ENCODE measurements around the gene IPO13.

The IPO13 gene

GRCh38 chr1:44012404-44012803 lies 65.7 kb downstream of the IPO13 start:
- DNase-seq (ENCODE audit: low read depth in 2 of 2): no peak

GRCh38 chr1:44012941-44013609 lies 66.3 kb downstream of the IPO13 start:
- DNase-seq (ENCODE audit: low read depth in 2 of 2): no peak

GRCh38 chr1:44013949-44014348 lies 67.2 kb downstream of the IPO13 start:
- DNase-seq (ENCODE audit: low read depth in 2 of 2): no peak

GRCh38 chr1:44014365-44015104 lies 67.8 kb downstream of the IPO13 start:
- no peak for DNase-seq (ENCODE audit: low read depth in 2 of 2)

- DNase-seq (ENCODE audit: low read depth in 2 of 2): no peak
Observed at GRCh38 chr1:44015206-44015605, 68.5 kb downstream of the IPO13 start.

- DNase-seq (ENCODE audit: low read depth in 2 of 2): no peak
Observed at GRCh38 chr1:44016041-44016889, 69.5 kb downstream of the IPO13 start.

GRCh38 chr1:44016890-44017400 lies 70.2 kb downstream of the IPO13 start:
- no peak for DNase-seq (ENCODE audit: low read depth in 2 of 2)
